Loucy (cell line): ENCODE data around the gene ANKS4B.

Experiments used
- EZH2phosphoT487 ChIP-seq: fragments of 200-600 bp; IDR thresholded peaks from 2 replicates; pipeline ENCODE4 v1.6.1; 2018; ENCODE audit warnings: antibody characterized with exemption, mild to moderate bottlenecking, moderate library complexity, borderline replicate concordance
- TF ChIP-seq, protein P1 (sequence below): fragments of 200-600 bp; sonication (generic); conservative IDR thresholded peaks from 2 replicates; pipeline ENCODE4 v1.5.1; 2014; ENCODE audit warnings: mild to moderate bottlenecking, antibody characterized with exemption, low read length

DNA sequence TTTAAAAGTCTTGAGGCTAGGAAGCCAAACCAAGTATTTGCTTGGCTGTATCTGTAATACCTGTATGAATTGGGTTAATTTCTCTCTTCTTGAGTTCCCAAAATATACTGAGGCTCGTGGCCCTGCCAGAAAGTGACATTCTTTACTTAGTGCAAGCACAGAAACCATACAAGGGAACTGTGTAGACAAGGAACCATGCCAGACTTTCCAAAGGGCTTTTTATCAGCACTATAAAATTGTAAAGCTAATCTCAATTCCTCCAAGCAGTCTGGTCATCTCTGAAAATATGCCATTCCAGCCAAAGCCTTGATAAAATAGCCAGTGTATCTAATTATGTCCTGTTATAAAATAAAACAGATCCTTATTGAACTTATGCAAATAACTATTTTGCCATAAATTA is 51.8 kb downstream of the ANKS4B start:
- TF ChIP-seq, protein P1, sequence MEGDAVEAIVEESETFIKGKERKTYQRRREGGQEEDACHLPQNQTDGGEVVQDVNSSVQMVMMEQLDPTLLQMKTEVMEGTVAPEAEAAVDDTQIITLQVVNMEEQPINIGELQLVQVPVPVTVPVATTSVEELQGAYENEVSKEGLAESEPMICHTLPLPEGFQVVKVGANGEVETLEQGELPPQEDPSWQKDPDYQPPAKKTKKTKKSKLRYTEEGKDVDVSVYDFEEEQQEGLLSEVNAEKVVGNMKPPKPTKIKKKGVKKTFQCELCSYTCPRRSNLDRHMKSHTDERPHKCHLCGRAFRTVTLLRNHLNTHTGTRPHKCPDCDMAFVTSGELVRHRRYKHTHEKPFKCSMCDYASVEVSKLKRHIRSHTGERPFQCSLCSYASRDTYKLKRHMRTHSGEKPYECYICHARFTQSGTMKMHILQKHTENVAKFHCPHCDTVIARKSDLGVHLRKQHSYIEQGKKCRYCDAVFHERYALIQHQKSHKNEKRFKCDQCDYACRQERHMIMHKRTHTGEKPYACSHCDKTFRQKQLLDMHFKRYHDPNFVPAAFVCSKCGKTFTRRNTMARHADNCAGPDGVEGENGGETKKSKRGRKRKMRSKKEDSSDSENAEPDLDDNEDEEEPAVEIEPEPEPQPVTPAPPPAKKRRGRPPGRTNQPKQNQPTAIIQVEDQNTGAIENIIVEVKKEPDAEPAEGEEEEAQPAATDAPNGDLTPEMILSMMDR, result no peak
- TF ChIP-seq EZH2phosphoT487, result no peak
